PC-3 (cell line): Measurements from ENCODE around the gene TMC6. TPM values are rescaled to one million over a fixed set of nuclear protein-coding genes. Genes with fewer than 3 reads are reported as not detected.

Source experiments
- ATAC-seq: fragments of 200-7000 bp; cut with Tn5 transposase; 2 replicates; pipeline ENCODE4 v1.9.1; 2020; ENCODE audit warnings: mild to moderate bottlenecking, moderate library complexity
- BruUV-seq: library from RNA; stranded (reverse); fragments of 400-500 nt; replicated peaks from 2 replicates; lab custom pipeline; 2021; lab: Mats Ljungman, UMichigan
- CTCF ChIA-PET: fragments of 300-600 bp; sonication (Branson Sonifier 250); formaldehyde crosslinking; loops from one replicate; lab custom pipeline; 2022; ENCODE audit warnings: antibody characterized with exemption; lab: Charles Lee
- POLR2A ChIA-PET: fragments of 300-600 bp; sonication (Branson Sonifier 250); formaldehyde crosslinking; loops from one replicate; lab custom pipeline; 2022; ENCODE audit warnings: antibody characterized with exemption; ENCODE audit not compliant: unreplicated experiment; lab: Charles Lee
- DNase-seq: peaks from one replicate; pipeline ENCODE4 v3.0.0-alpha.2; 2015
- H2AFZ ChIP-seq: fragments of 300-600 bp; sonication (generic); 2 replicates; pipeline ENCODE4 v1.6.0; 2016; ENCODE audit warnings: antibody characterized with exemption, low read length
- H3F3A ChIP-seq: fragments of 300-600 bp; sonication (generic); one replicate; pipeline ENCODE4 v1.6.0; 2017; ENCODE audit warnings: antibody characterized with exemption, low read length, control low read depth, mild to moderate bottlenecking; ENCODE audit not compliant: unreplicated experiment
- H3K27ac ChIP-seq: fragments of 300-600 bp; sonication (generic); 2 replicates; pipeline ENCODE4 v1.5.1; 2016; ENCODE audit warnings: mild to moderate bottlenecking, low read length
- H3K27me3 ChIP-seq: fragments of 300-600 bp; sonication (generic); 2 replicates; pipeline ENCODE4 v1.6.1; 2016; ENCODE audit warnings: low read length, mixed read lengths
- H3K36me3 ChIP-seq: fragments of 300-600 bp; sonication (generic); 2 replicates; pipeline ENCODE4 v1.6.1; 2016; ENCODE audit warnings: low read depth, mixed run types, low read length, mixed read lengths
- H3K4me1 ChIP-seq: fragments of 300-600 bp; sonication (generic); 2 replicates; pipeline ENCODE4 v1.5.1; 2016; ENCODE audit warnings: low read length; ENCODE audit not compliant: insufficient read depth
- H3K4me2 ChIP-seq: fragments of 300-600 bp; sonication (generic); 2 replicates; pipeline ENCODE4 v1.6.0; 2016; ENCODE audit warnings: low read length
- H3K4me3 ChIP-seq: fragments of 300-600 bp; sonication (generic); 2 replicates; pipeline ENCODE4 v1.5.1; 2016; ENCODE audit warnings: mild to moderate bottlenecking, low read length, mixed read lengths
- H3K79me2 ChIP-seq: fragments of 300-600 bp; sonication (generic); 2 replicates; pipeline ENCODE4 v1.6.1; 2017; ENCODE audit warnings: low read length, mixed read lengths
- H3K9ac ChIP-seq: fragments of 300-600 bp; sonication (generic); 2 replicates; pipeline ENCODE4 v1.6.0; 2016; ENCODE audit warnings: mild to moderate bottlenecking, low read length
- H3K9me2 ChIP-seq: fragments of 300-600 bp; sonication (generic); replicated peaks from 2 replicates; pipeline ENCODE4 v1.6.1; 2016; ENCODE audit warnings: mixed run types, low read length, mixed read lengths
- H3K9me3 ChIP-seq: fragments of 300-600 bp; sonication (generic); 2 replicates; pipeline ENCODE4 v1.6.1; 2016; ENCODE audit warnings: low read length, mixed read lengths
- H4K20me1 ChIP-seq: fragments of 300-600 bp; sonication (generic); 2 replicates; pipeline ENCODE4 v1.6.1; 2016; ENCODE audit warnings: low read length, mixed read lengths
- CTCF ChIP-seq: fragments of 300-600 bp; sonication (generic); conservative IDR thresholded peaks from 2 replicates; pipeline ENCODE4 v1.5.1; 2017; ENCODE audit warnings: antibody characterized with exemption, low read depth, mild to moderate bottlenecking, low read length
- EZH2 ChIP-seq: fragments of 300-600 bp; sonication (generic); IDR thresholded peaks from one replicate; pipeline ENCODE4 v1.6.1; 2017; ENCODE audit warnings: antibody characterized with exemption, mild to moderate bottlenecking, low read length; ENCODE audit not compliant: unreplicated experiment
- EZH2phosphoT487 ChIP-seq: fragments of 300-600 bp; sonication (generic); IDR thresholded peaks from 2 replicates; pipeline ENCODE4 v1.6.1; 2018; ENCODE audit warnings: mild to moderate bottlenecking, antibody characterized with exemption, low read length, borderline replicate concordance
- intact Hi-C: fragments of 100-400 bp; cut with micrococcal nuclease; formaldehyde crosslinking; loops from 2 replicates; pipeline ENCODE4 v1.9.0; 2023
- total RNA-seq: library from RNA; depleted of rRNA; stranded (reverse); fragments of >200 nt; gene quantifications from 2 replicates; pipeline ENCODE4 v1.2.3, GENCODE V29; 2014

The TMC6 gene
- total RNA-seq, 1 experiment from 2014 or later = 97.3 TPM

GRCh38 chr17:78174346-78174869, 45.9 kb upstream of the TMC6 start:
- POLR2A ChIA-PET = interaction anchor here (0.6 kb wide), 1 partner anchor 562 kb away, joined by 4 read pairs; no protein-coding TSS in a partner anchor

GRCh38 chr17:78173097-78173715, 44.7 kb upstream of the TMC6 start:
- TF ChIP-seq EZH2phosphoT487 (no peak), CTCF (no peak), EZH2 (no peak)

More at GRCh38 chr17:78174346-78174869, 45.9 kb upstream of the TMC6 start:
- no peaks in the 10 kb centered on the region for H3K27me3 ChIP-seq
- H4K20me1 ChIP-seq = peaks cover 19% of the 10 kb centered on the region
- DNase-seq (peak; percentile 66), ATAC-seq (peak; percentile 69)
- H3K4me2 ChIP-seq = no peak overlapping the region
- intact Hi-C loops = loop anchor here (2.0 kb wide), 1 partner anchor 40 kb away; the partner anchor contains the start of gene BIRC5
- TSS peak; percentile 66 for BruUV-seq
- H3K4me3 ChIP-seq = no peak overlapping the region
- no peaks in the 10 kb centered on the region for H3K9me2 ChIP-seq
- H3K27ac ChIP-seq = peak overlapping the region; percentile 4
- TF ChIP-seq EZH2 = no peak
- TF ChIP-seq CTCF = peak; percentile 54; the same call in 1 of the 2 replicates
- peaks cover 21% of the 10 kb centered on the region for H3K79me2 ChIP-seq
- H3K4me1 ChIP-seq = peaks cover 17% of the 10 kb centered on the region
- H3F3A ChIP-seq = peaks cover 23% of the 10 kb centered on the region
- no peaks in the 10 kb centered on the region for H3K9me3 ChIP-seq
- no peak overlapping the region for H3K9ac ChIP-seq
- H2AFZ ChIP-seq = no peak overlapping the region
- CTCF ChIA-PET = interaction anchor here (0.6 to 1.3 kb wide), 5 partner anchors 22 to 357 kb away, joined by 3 to 8 read pairs (median 4); no protein-coding TSS in a partner anchor
- peaks cover 37% of the 10 kb centered on the region for H3K36me3 ChIP-seq

More at GRCh38 chr17:78173097-78173715, 44.7 kb upstream of the TMC6 start:
- Histone ChIP-seq H3K36me3 (peaks cover 31% of the 10 kb centered on the region), H4K20me1 (peaks cover 19% of the 10 kb centered on the region), H3K79me2 (peaks cover 30% of the 10 kb centered on the region), H3K9me3 (no peaks in the 10 kb centered on the region), H3K4me1 (peaks cover 17% of the 10 kb centered on the region), H3F3A (peaks cover 23% of the 10 kb centered on the region), H3K27me3 (no peaks in the 10 kb centered on the region), H2AFZ (no peak overlapping the region), H3K4me3 (no peak overlapping the region), H3K27ac (no peak overlapping the region), H3K9me2 (no peaks in the 10 kb centered on the region), H3K4me2 (no peak overlapping the region), H3K9ac (no peak overlapping the region)
- ATAC-seq = no peak
- intact Hi-C loops = no loop called here
- no TSS peak for BruUV-seq
- no peak for DNase-seq
- POLR2A ChIA-PET = no interaction called here
- CTCF ChIA-PET = no interaction called here
